Skeletal muscle satellite cell (primary cell): ENCODE measurements around the gene MAPT.

Experiments used
- H3K27me3 ChIP-seq: 2 replicates; pipeline ENCODE4 v1.7.0; 2013; ENCODE audit warnings: low read length; ENCODE audit not compliant: control insufficient read depth, insufficient read depth
- H3K36me3 ChIP-seq: 2 replicates; pipeline ENCODE4 v1.7.0; 2013; ENCODE audit warnings: mild to moderate bottlenecking, control low read depth, low read length; ENCODE audit not compliant: insufficient read depth
- H3K4me1 ChIP-seq: 2 replicates; pipeline ENCODE4 v1.7.0; 2013; ENCODE audit warnings: low read length; ENCODE audit not compliant: control insufficient read depth, insufficient read depth
- H3K4me2 ChIP-seq: 2 replicates; pipeline ENCODE4 v1.7.0; 2013; ENCODE audit warnings: mild to moderate bottlenecking, low read length
- H3K4me3 ChIP-seq: 2 replicates; pipeline ENCODE4 v1.7.0; 2013; ENCODE audit warnings: low read length
- H3K9ac ChIP-seq: 2 replicates; pipeline ENCODE4 v1.7.0; 2013; ENCODE audit warnings: mild to moderate bottlenecking, low read depth, low read length, moderate library complexity
- H3K9me3 ChIP-seq: replicated peaks from 2 replicates; pipeline ENCODE4 v1.7.0; 2013; ENCODE audit warnings: mild to moderate bottlenecking, control low read depth, low read length

MAPT gene

DNA sequence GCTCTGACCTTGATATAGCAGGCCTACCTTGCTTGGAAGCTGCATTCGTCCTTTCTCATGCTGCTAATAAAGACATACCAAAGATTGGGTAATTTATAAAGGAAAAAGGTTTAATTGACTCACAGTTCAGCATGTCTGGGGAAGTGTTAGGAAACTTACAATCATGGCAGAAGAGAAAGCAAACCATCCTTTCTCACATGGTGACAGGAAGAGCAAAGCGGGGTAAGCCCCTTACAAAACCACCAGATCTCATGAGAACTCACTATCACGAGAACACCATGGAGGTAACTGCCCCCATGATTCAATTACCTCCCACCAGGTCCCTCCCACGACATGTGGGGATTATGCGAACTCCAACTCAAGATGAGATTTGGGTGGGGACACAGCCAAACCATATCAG, 6.0 kb upstream of the MAPT start:
- H3K4me2 ChIP-seq = no peak overlapping the region
- H3K9ac ChIP-seq = no peak overlapping the region
- no peak overlapping the region for H3K4me3 ChIP-seq
- H3K4me1 ChIP-seq = no peaks in the 10 kb centered on the region
- H3K27me3 ChIP-seq = peaks cover 26% of the 10 kb centered on the region
- H3K36me3 ChIP-seq = no peaks in the 10 kb centered on the region
- H3K9me3 ChIP-seq = no peaks in the 10 kb centered on the region

DNA sequence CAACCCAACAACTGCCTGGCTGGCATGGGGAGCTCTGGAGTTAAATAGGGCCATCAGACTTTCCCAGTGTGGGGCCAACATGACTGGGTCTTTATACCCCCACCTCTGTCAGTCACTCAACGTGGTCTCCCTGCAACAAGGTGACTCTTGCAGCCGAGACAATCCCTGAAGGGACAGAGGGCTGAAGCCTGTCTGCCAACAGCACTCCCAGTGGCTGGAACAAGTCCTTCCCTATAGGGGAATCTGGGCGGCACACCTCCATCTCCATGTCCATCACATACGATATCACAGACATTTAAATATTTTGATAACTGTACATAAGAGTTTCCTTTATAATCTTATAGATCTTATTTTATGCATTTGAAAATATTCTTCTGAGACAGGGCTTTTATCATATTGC, 4.8 kb upstream of the MAPT start:
- peaks cover 4% of the 10 kb centered on the region for H3K4me1 ChIP-seq
- H3K27me3 ChIP-seq = peaks cover 26% of the 10 kb centered on the region
- H3K36me3 ChIP-seq = no peaks in the 10 kb centered on the region
- no peak overlapping the region for H3K4me2 ChIP-seq
- H3K4me3 ChIP-seq = no peak overlapping the region
- H3K9ac ChIP-seq = no peak overlapping the region
- no peaks in the 10 kb centered on the region for H3K9me3 ChIP-seq

DNA sequence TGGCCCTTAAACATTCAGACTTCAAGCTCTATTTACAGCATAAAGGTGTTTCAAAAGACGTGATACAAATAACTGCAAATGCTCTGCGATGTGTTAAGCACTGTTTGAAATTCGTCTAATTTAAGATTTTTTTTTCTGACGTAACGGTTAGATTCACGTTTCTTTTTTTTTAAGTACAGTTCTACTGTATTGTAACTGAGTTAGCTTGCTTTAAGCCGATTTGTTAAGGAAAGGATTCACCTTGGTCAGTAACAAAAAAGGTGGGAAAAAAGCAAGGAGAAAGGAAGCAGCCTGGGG, 681 bp upstream of the MAPT start:
- H3K4me2 ChIP-seq = peak overlapping the region; percentile 96
- H3K4me3 ChIP-seq = peak overlapping the region; percentile 78
- no peaks in the 10 kb centered on the region for H3K36me3 ChIP-seq
- peaks cover 8% of the 10 kb centered on the region for H3K4me1 ChIP-seq
- H3K27me3 ChIP-seq = peaks cover 51% of the 10 kb centered on the region
- no peaks in the 10 kb centered on the region for H3K9me3 ChIP-seq
- H3K9ac ChIP-seq = peak overlapping the region; percentile 68

DNA sequence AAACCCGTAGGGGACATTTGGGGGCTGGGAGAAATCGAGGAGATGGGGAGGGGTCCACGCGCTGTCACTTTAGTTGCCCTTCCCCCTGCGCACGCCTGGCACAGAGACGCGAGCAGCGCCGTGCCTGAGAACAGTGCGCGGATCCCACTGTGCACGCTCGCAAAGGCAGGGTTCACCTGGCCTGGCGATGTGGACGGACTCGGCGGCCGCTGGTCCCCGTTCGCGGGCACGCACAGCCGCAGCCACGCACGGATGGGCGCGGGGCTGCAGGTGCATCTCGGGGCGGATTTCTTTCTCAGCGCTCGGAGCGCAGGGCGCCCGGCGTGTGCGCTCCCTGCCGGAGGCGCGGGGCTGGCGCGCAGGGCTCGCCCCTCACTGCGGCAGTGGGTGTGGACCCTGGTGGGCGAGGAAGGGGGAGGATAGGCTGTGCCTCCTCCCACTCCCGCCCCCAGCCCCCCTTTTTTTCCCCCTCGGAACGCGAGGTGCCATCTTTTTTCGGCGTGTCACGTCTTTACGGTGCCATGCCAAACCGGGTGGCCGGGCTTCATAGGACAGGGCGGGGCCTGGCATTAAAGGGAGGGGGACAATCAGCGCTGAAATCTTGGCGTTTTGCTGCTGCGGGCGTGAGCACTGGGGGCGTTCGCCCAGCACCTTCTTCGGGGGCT, 1.1 kb downstream of the MAPT start:
- H3K4me3 ChIP-seq = peak overlapping the region; percentile 78
- no peaks in the 10 kb centered on the region for H3K9me3 ChIP-seq
- no peaks in the 10 kb centered on the region for H3K36me3 ChIP-seq
- peaks cover 8% of the 10 kb centered on the region for H3K4me1 ChIP-seq
- peak overlapping the region; percentile 96 for H3K4me2 ChIP-seq
- no peak overlapping the region for H3K9ac ChIP-seq
- H3K27me3 ChIP-seq = peaks cover 59% of the 10 kb centered on the region

DNA sequence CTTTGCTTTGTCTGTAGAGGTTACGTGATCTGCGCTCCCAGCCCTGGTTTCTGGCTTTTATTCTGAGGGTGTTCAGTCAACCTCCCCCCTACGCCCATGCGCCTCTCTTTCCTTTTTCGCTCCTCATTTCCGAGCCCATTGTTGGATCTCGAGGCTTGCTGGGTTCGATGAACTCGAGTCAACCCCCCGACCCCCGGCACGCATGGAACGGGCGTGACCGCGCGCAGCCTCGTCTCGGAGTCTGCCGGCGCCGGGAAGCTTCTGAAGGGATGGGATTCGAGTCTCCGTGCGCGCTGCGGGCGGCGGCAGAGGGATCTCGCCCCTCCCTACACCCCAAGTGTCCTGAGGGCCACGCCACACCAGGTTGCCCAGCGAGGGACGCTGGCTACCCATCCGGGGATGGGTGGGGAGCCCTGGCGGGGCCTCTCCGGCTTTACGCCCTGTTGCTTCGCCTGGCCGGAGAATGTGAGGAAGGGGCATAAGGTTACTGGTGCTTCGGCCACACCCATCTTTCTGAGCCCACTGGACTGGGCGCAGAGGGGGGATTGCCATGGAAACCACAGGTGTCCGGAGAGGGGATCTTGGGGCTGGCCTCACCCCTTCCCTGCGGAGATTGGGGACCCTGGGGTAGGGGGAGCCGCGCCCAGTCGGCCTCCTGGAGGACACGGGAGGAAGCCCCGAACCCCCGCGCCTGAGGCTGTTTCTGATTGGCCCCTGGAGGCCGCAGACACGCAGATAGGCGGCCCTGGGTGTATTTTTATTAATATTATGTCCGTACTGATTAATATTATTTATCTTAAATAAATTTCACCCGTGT, 1.8 kb downstream of the MAPT start:
- Histone ChIP-seq H3K27me3 (peaks cover 62% of the 10 kb centered on the region), H3K36me3 (no peaks in the 10 kb centered on the region), H3K4me1 (peaks cover 8% of the 10 kb centered on the region), H3K9ac (no peak overlapping the region), H3K4me3 (no peak overlapping the region), H3K9me3 (no peaks in the 10 kb centered on the region), H3K4me2 (peak overlapping the region; percentile 96)

DNA sequence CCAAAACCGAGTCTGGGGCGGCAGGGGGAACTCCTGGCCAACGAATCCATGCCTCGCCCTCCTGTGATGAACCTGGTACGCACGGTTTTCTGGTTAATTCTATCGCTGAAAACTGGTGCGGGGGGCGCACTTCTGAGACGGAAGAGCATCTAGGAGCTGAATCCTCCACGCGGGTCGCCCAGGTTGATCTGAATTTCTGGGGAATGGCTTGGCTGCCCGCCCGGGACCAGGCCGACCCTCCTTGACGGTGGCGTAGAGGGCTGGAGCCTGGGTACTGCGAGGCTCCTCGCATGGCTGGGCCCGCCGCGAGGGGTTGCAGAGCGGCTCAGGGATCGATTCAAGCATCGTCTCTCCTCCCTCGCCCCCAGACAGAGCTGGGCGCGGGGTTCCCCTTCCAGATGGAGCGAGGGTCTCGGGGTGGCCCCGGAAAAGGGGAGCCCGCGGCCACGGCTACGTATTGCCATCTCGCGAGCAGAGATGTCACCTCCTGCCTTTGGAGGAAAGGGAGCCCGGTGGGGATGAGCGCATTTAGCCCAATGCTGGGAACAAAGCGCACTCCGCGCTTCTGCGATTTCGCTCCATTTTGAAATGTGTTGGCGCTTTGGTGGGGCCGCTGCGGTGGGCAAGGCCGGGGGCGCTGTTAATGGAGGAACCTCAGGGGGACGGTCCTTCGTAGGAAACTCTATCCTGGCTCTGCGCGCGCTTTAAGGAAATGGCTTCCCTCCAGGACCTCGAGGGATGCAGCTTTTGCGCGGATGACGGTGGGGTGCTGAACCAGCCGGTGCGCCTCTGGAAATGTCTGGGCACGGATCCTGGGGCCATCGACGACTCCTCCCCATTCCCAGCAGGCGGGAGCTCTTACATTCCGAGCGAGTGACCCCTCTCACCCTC, 2.7 kb downstream of the MAPT start:
- no peaks in the 10 kb centered on the region for H3K36me3 ChIP-seq
- peaks cover 8% of the 10 kb centered on the region for H3K4me1 ChIP-seq
- H3K9me3 ChIP-seq = no peaks in the 10 kb centered on the region
- no peak overlapping the region for H3K9ac ChIP-seq
- H3K27me3 ChIP-seq = peaks cover 62% of the 10 kb centered on the region
- no peak overlapping the region for H3K4me2 ChIP-seq
- H3K4me3 ChIP-seq = no peak overlapping the region

DNA sequence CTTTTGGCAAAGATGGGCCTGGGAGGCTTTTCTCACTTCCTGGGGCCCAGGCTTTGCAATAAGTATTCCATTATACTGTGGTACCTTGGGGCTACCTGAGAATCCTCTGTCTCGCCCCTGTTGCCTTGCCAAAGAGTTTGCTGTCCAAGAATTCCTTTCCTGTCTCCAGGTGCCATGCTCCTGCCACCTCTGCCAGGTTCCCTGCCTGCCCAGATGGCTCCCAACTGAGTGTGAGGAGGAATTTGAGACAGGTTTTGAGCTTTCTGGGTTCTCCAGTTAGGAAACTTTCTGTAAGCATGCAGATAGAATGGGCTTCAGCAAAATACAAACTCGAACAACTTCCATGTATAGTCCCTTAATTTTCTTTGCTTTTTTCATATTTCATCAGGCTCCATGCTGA, 5.8 kb downstream of the MAPT start:
- H3K9me3 ChIP-seq = no peaks in the 10 kb centered on the region
- peaks cover 3% of the 10 kb centered on the region for H3K4me1 ChIP-seq
- no peak overlapping the region for H3K4me3 ChIP-seq
- H3K4me2 ChIP-seq = no peak overlapping the region
- no peaks in the 10 kb centered on the region for H3K36me3 ChIP-seq
- H3K9ac ChIP-seq = no peak overlapping the region
- peaks cover 63% of the 10 kb centered on the region for H3K27me3 ChIP-seq

DNA sequence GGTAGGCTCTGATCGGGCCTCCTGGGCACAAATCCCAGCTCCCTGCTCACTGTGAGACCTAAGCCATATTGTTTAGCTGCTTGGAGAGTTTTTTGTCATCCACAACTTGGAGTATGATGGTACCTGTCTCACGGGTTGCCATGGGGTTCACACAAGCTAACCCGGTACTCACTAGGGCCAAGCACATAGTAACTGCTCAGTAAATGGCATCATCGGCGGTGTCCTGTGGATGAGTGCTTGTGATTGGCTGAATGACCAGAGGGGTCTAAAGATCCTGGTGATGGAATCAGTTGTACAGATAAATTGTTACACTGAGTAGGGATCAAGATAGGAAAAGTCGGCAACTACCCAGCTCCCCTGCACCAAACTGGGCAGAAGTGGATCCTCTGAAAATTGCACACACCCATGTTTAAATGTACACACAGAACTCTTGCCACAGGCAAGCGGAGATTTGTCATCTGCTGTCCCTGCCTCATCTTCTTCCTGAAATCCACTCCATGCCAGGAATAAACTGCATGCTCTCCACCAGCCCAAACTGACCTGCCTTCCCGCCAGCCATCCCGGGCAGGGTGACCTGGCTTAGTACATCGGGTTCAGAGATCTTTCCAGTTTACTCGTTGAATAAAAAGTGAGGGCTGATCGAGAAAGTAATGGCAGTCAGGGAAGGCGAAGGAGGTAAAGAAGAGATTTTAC, 6.5 kb downstream of the MAPT start:
- peaks cover 63% of the 10 kb centered on the region for H3K27me3 ChIP-seq
- no peak overlapping the region for H3K4me3 ChIP-seq
- H3K9ac ChIP-seq = no peak overlapping the region
- H3K4me1 ChIP-seq = no peaks in the 10 kb centered on the region
- H3K9me3 ChIP-seq = no peaks in the 10 kb centered on the region
- no peak overlapping the region for H3K4me2 ChIP-seq
- H3K36me3 ChIP-seq = no peaks in the 10 kb centered on the region

DNA sequence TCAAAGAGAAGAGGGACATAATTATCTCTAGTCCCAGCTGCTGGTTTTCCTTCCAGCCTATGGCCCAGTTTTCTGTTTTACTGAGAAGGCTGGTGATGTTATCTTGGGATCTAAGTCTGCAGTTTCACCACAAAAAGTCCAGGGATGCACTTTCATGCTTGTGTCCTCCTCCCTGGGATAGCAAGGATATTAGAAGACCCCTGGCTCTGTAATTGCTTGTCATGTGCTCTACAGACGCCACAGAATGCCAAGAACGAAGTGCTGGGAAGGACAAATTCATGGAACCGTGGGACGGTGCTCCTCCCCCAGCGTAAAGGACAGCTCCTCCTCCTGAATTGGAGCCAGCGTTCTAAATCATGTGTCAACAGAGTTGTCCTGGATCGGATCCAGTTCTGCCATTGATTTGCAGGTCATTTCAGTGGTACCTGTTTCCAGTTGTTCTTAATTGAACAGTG, 8.6 kb downstream of the MAPT start:
- H3K27me3 ChIP-seq = peaks cover 72% of the 10 kb centered on the region
- H3K4me1 ChIP-seq = no peaks in the 10 kb centered on the region
- H3K9ac ChIP-seq = no peak overlapping the region
- no peak overlapping the region for H3K4me3 ChIP-seq
- H3K36me3 ChIP-seq = no peaks in the 10 kb centered on the region
- no peak overlapping the region for H3K4me2 ChIP-seq
- no peaks in the 10 kb centered on the region for H3K9me3 ChIP-seq

DNA sequence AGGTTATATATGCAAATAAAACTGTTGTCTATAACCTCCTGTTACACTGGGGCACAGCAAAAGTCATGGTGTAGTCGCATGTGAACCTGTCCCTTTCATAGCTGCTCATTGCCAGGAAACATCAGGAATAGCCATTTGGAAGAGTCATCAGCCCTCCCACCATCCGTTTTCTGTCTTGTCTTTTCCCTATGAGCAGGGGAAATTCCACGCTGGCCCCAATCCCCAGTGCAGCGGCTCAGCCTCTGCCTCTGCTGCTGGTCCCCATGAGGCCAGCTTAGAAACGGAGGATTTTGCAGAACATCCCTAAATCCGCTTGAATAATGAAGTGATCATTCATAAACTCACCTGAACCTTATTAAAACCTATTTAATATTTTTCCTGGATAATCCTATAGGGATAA, 10.5 kb downstream of the MAPT start:
- Histone ChIP-seq H3K4me1 (no peaks in the 10 kb centered on the region), H3K4me2 (no peak overlapping the region), H3K27me3 (peaks cover 63% of the 10 kb centered on the region), H3K4me3 (no peak overlapping the region), H3K9ac (no peak overlapping the region), H3K9me3 (no peaks in the 10 kb centered on the region), H3K36me3 (no peaks in the 10 kb centered on the region)

DNA sequence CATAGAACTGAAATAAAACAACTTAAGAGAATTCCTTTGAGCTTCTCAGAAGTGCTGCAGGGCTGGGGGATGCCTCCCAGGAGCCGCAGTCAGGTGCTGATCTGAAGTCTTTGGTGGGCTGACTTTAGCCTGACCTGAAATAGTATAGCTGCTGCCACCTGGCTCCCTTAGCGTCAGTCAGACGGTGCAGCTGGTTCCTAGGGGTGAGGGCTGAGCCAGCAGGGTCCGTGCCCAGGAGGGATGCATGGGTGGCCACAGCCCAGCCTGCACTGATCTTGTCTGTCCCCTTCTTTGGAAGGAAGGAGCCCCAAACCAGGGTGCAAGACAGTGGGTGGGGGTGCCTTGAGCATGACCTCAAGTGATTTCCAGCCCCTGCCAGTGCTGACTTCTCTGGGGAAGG, 11.5 kb downstream of the MAPT start:
- Histone ChIP-seq H3K9ac (no peak overlapping the region), H3K9me3 (no peaks in the 10 kb centered on the region), H3K4me3 (no peak overlapping the region), H3K36me3 (no peaks in the 10 kb centered on the region), H3K27me3 (peaks cover 62% of the 10 kb centered on the region), H3K4me1 (no peaks in the 10 kb centered on the region), H3K4me2 (no peak overlapping the region)
